Mucosa of descending colon (tissue), 3 donors: Measurements from ENCODE around the gene AKAP6. TPM values are rescaled to one million over a fixed set of nuclear protein-coding genes. Genes with fewer than 3 reads are reported as not detected.

Experiments
- ATAC-seq: fragments of 200-7000 bp; cut with Tn5 transposase; one replicate; pipeline ENCODE4 v1.9.1; 2020; ENCODE audit warnings: mild to moderate bottlenecking, moderate library complexity
- DNase-seq, 3 donors: peaks; one replicate each; pipeline ENCODE4 v3.0.0-alpha.2; 2020
- H3K36me3 ChIP-seq: fragments of 200-600 bp; one replicate; pipeline ENCODE4 v1.8.0; 2021; ENCODE audit warnings: low read depth, mild to moderate bottlenecking
- H3K4me1 ChIP-seq: fragments of 200-600 bp; one replicate; pipeline ENCODE4 v1.8.0; 2021; ENCODE audit warnings: low read depth, mild to moderate bottlenecking
- H3K4me3 ChIP-seq: fragments of 200-600 bp; one replicate; pipeline ENCODE4 v1.8.0; 2021; ENCODE audit warnings: mild to moderate bottlenecking
- H3K9me3 ChIP-seq: fragments of 200-600 bp; one replicate; pipeline ENCODE4 v1.8.0; 2021; ENCODE audit warnings: mild to moderate bottlenecking
- intact Hi-C, 2 donors: fragments of 100-400 bp; cut with DNase I in 1 of 2; cut with micrococcal nuclease in 1 of 2; formaldehyde crosslinking; loops; one replicate each; pipeline versions ENCODE4 v1.11.0 to v1.11.1; 2022; cut with DNase I, micrococcal nuclease
- total RNA-seq, 3 donors: library from RNA; stranded (reverse); fragmentation: NEBNext Ultra II Directional in 2 of 3; extraction: Animal tissue kit (Norgen Biotek cat#: 25700) in 2 of 3; gene quantifications; one replicate each; pipeline versions ENCODE4 v1.2.1 to v1.2.4, GENCODE V29; 2021 to 2023
- TF ChIP-seq, protein P1 (sequence below): fragments of 200-600 bp; IDR thresholded peaks from one replicate; pipeline ENCODE4 v1.8.0; 2022; ENCODE audit warnings: antibody characterized with exemption, mild to moderate bottlenecking
- donor health status: DM: no; HTN: no; CAD: no; lungs with moderate emphysema.
- donor health status: DM: no; HTN: no; CAD: no.
- donor health status: DM: no; HTN: yes; CAD: no.

AKAP6 gene
- total RNA-seq, 3 donors from 2014 or later, result 4.2 to 30.8 (median 5.4) TPM

GRCh38 chr14:32571551-32571950 lies 242.5 kb downstream of the AKAP6 start:
- H3K4me1 ChIP-seq, result peaks cover 3% of the 10 kb centered on the region
- DNase-seq, result no peak
- no peak for ATAC-seq
- intact Hi-C loops, result loop anchor here (10.0 kb wide), 2 partner anchors 863 to 1223 kb away; no protein-coding TSS in a partner anchor
- no peaks in the 10 kb centered on the region for H3K36me3 ChIP-seq
- no peaks in the 10 kb centered on the region for H3K9me3 ChIP-seq
- TF ChIP-seq, protein P1, sequence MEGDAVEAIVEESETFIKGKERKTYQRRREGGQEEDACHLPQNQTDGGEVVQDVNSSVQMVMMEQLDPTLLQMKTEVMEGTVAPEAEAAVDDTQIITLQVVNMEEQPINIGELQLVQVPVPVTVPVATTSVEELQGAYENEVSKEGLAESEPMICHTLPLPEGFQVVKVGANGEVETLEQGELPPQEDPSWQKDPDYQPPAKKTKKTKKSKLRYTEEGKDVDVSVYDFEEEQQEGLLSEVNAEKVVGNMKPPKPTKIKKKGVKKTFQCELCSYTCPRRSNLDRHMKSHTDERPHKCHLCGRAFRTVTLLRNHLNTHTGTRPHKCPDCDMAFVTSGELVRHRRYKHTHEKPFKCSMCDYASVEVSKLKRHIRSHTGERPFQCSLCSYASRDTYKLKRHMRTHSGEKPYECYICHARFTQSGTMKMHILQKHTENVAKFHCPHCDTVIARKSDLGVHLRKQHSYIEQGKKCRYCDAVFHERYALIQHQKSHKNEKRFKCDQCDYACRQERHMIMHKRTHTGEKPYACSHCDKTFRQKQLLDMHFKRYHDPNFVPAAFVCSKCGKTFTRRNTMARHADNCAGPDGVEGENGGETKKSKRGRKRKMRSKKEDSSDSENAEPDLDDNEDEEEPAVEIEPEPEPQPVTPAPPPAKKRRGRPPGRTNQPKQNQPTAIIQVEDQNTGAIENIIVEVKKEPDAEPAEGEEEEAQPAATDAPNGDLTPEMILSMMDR, result no peak
- H3K4me3 ChIP-seq, result no peak overlapping the region

DNA sequence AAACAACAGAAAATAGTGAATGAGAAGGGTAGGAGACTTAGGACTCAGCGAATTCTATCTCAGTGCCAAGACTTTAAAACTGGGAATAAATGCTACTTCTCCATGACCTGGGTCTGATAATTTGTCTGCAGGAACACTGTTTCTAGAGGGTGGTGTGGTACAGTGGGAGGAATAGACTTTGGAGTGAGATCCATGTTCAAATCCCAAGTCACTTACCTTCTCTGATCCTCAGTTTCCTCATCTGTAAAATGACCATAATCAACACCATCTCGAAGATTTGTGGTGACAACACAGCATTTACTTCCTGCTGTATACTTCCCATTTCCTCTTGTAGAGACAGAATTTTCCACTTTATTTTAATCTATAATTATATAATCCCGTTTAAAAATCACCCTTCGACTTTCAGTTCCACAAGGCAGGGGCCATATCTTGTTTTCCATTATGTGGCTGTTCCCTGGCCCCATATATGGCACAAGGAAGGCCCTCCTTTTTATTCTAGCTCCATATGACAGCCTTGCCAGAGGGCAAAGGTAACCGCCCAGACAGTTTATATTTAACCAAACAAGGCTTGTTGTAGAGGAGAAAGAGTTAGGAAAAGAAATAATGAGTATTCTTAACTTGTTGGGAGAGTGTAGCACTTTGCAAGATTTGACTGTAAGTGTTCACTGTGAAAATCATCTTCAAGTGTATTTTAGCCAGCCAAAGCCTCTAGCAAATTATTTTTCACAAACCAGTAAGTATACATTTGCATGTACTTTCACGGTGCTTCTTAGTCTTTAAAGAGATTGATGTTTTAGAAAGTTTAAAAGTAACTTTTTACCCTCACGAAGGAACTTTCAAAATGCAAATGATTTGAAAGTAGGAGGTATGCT lies 243.1 kb downstream of the AKAP6 start:
- ATAC-seq (peak; percentile 95), DNase-seq (peak in 2 of 3 donors; percentile 32 to 80)
- Histone ChIP-seq H3K9me3 (no peaks in the 10 kb centered on the region), H3K4me3 (no peak overlapping the region), H3K4me1 (peaks cover 3% of the 10 kb centered on the region), H3K36me3 (no peaks in the 10 kb centered on the region)
- TF ChIP-seq, protein P1, result no peak
- intact Hi-C loops, result loop anchor here (10.0 kb wide), 2 partner anchors 863 to 1223 kb away; no protein-coding TSS in a partner anchor

DNA sequence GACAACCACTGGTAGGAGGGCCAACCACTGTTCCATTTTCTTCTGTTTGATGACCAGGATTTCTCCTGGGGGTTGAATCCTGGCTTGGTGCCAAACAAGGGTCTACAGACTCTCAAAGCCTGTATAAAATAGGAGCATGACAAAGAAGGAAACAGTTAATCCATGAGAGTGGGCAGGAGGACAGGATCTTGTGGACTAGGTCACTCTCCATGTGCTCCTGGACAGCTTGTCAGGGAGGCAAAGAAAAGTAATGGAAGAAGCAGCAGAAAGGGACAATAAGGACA lies 243.7 kb downstream of the AKAP6 start:
- DNase-seq (peak in 1 of 3 donors; percentile 38), ATAC-seq (no peak)
- Histone ChIP-seq H3K4me1 (no peaks in the 10 kb centered on the region), H3K4me3 (no peak overlapping the region), H3K36me3 (no peaks in the 10 kb centered on the region), H3K9me3 (no peaks in the 10 kb centered on the region)
- TF ChIP-seq, protein P1, result no peak
- intact Hi-C loops, result loop anchor here (10.0 kb wide), 2 partner anchors 862 to 1222 kb away; no protein-coding TSS in a partner anchor

GRCh38 chr14:32574269-32574668 lies 245.2 kb downstream of the AKAP6 start:
- DNase-seq, result no peak
- ATAC-seq, result no peak
- no peak overlapping the region for H3K4me3 ChIP-seq
- intact Hi-C loops, result loop anchor here (10.0 kb wide), 2 partner anchors 861 to 1221 kb away; no protein-coding TSS in a partner anchor
- H3K9me3 ChIP-seq, result no peaks in the 10 kb centered on the region
- no peaks in the 10 kb centered on the region for H3K36me3 ChIP-seq
- TF ChIP-seq, protein P1, result no peak
- no peaks in the 10 kb centered on the region for H3K4me1 ChIP-seq

- no peaks in the 10 kb centered on the region for H3K4me1 ChIP-seq
- DNase-seq (peak in 1 of 3 donors; percentile 70), ATAC-seq (peak; percentile 84)
- intact Hi-C loops, result loop anchor here (10.0 kb wide), 2 partner anchors 859 to 1219 kb away; no protein-coding TSS in a partner anchor
- H3K4me3 ChIP-seq, result no peak overlapping the region
- TF ChIP-seq, protein P1, result peak; percentile 94
- H3K36me3 ChIP-seq, result no peaks in the 10 kb centered on the region
- no peaks in the 10 kb centered on the region for H3K9me3 ChIP-seq
Observed at GRCh38 chr14:32576088-32576795, 247.1 kb downstream of the AKAP6 start.
